Measurements from ENCODE around the gene CDK19. TPM values are rescaled to one million over a fixed set of nuclear protein-coding genes. Genes with fewer than 3 reads are reported as not detected.
A peak's percentile ranks its signal among the peaks of the same experiment; 100 is the strongest.

Gene CDK19
- total and polyA plus RNA-seq, 2 experiments from 2014 or later: 7.7 to 10.1 TPM

DNA sequence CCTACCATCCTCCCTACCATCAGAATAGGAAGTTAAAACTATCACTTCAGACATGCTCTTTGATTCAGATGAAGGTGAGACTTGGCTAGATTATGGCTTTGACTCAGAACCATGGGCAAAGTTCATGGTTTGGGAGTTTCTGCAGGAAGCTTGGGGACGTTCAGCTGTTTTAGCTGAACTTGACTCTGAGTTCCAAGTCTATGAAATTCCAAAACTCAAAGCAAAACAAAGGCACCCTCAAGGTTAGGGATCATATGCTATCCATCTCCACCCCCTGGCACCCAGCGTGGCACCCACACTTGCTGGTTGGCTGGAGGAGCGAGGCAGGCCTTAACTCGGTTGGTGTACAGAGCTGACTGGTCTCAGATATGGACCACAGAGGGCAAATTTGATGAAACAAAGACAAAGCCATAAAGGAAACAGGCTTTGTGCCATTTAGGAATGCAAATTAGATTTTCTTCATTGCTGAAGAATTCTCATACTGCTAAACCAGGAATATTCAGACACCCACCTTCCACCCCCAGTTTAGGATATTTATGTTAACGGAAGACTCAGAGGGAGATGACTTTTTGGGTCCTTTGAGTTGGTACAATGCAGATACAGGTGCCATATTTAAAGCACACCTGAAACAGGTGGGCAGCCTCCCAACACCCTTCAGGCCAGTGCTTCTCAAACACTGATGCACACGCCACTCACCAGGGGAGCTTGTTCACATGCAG lies 250.4 kb downstream of the CDK19 start:
- Histone ChIP-seq H3K79me2 (replicated peaks; ENCODE audit: insufficient read depth) (no peaks in the 10 kb centered on the region), H3K36me3 (ENCODE audit: insufficient read depth) (no peaks in the 10 kb centered on the region), H2AFZ (0 out of 2 replicates have a peak overlapping the region, but pooled peaks have one; percentile 32), H3K4me1 (ENCODE audit: insufficient read depth) (peaks cover 5% of the 10 kb centered on the region; the same call in 1 of the 2 replicates), H3K4me2 (no peak overlapping the region), H3K4me3 (no peak overlapping the region), H3K27me3 (ENCODE audit: insufficient read depth) (no peaks in the 10 kb centered on the region), H3K9me2 (ENCODE audit: insufficient read depth) (no peaks in the 10 kb centered on the region; the same call in 1 of the 2 replicates), H4K20me1 (replicated peaks; ENCODE audit: insufficient read depth) (no peaks in the 10 kb centered on the region), H3K27ac (ENCODE audit: low read depth) (no peak overlapping the region), H3F3A (replicated peaks; ENCODE audit: low read depth) (no peaks in the 10 kb centered on the region)
- no peaks in the 10 kb centered on the region for H3K9me3 Mint-ChIP-seq
- no peak for DNase-seq (ENCODE audit: low spot score)
- peaks cover 10% of the 10 kb centered on the region for H3K4me1 Mint-ChIP-seq
- H3K27ac Mint-ChIP-seq: no peak overlapping the region
- peaks cover 2% of the 10 kb centered on the region for H3K27me3 Mint-ChIP-seq (ENCODE audit: insufficient read depth, low read depth, poor library complexity)
- TF ChIP-seq, protein P1, sequence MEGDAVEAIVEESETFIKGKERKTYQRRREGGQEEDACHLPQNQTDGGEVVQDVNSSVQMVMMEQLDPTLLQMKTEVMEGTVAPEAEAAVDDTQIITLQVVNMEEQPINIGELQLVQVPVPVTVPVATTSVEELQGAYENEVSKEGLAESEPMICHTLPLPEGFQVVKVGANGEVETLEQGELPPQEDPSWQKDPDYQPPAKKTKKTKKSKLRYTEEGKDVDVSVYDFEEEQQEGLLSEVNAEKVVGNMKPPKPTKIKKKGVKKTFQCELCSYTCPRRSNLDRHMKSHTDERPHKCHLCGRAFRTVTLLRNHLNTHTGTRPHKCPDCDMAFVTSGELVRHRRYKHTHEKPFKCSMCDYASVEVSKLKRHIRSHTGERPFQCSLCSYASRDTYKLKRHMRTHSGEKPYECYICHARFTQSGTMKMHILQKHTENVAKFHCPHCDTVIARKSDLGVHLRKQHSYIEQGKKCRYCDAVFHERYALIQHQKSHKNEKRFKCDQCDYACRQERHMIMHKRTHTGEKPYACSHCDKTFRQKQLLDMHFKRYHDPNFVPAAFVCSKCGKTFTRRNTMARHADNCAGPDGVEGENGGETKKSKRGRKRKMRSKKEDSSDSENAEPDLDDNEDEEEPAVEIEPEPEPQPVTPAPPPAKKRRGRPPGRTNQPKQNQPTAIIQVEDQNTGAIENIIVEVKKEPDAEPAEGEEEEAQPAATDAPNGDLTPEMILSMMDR (conservative IDR thresholded peaks at IDR 0.05; ENCODE audit: low read depth in 2 of 2): no peak
- TF ChIP-seq STAT1 (IDR thresholded peaks at IDR 0.05; ENCODE audit: unreplicated experiment): no peak
- no peaks in the 10 kb centered on the region for H3K36me3 Mint-ChIP-seq (ENCODE audit: low read depth)
- ATAC-seq: no peak
- no peak overlapping the region for H3K4me3 Mint-ChIP-seq

DNA sequence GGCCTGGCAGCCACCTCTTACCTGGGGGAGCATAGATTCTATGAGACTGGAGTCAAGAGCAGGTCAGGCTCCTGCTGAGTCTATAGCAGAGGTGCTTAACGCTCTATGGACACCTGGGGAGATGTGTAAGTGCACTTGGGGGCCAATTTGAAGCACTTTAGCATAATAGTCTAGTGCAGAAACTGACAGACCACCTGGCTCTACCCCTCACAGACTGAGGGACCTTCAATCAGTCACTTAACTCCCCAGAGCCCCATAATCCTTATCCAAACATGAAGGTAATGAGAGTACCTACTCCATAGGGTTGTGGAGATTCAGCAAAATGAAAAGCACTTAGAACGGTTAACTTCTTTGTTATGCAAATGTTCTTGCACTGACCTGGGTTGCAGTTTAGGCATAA lies 251.6 kb downstream of the CDK19 start:
- H3K4me1 ChIP-seq (ENCODE audit: insufficient read depth): peaks cover 5% of the 10 kb centered on the region; the same call in 1 of the 2 replicates
- H3K9me2 ChIP-seq (ENCODE audit: insufficient read depth): no peaks in the 10 kb centered on the region; the same call in 1 of the 2 replicates
- H3K36me3 Mint-ChIP-seq (ENCODE audit: low read depth): no peaks in the 10 kb centered on the region
- H2AFZ ChIP-seq: no peak overlapping the region
- H3K27me3 ChIP-seq (ENCODE audit: insufficient read depth): no peaks in the 10 kb centered on the region
- peaks cover 10% of the 10 kb centered on the region for H3K4me1 Mint-ChIP-seq
- H3F3A ChIP-seq (replicated peaks; ENCODE audit: low read depth): no peaks in the 10 kb centered on the region
- H3K4me3 ChIP-seq: no peak overlapping the region
- DNase-seq (ENCODE audit: low spot score): no peak
- H3K36me3 ChIP-seq (ENCODE audit: insufficient read depth): no peaks in the 10 kb centered on the region
- no peaks in the 10 kb centered on the region for H4K20me1 ChIP-seq (replicated peaks; ENCODE audit: insufficient read depth)
- peaks cover 2% of the 10 kb centered on the region for H3K27me3 Mint-ChIP-seq (ENCODE audit: insufficient read depth, low read depth, poor library complexity)
- ATAC-seq: no peak
- H3K9me3 Mint-ChIP-seq: no peaks in the 10 kb centered on the region
- no peak overlapping the region for H3K4me3 Mint-ChIP-seq
- no peak overlapping the region for H3K27ac Mint-ChIP-seq
- H3K79me2 ChIP-seq (replicated peaks; ENCODE audit: insufficient read depth): no peaks in the 10 kb centered on the region
- H3K27ac ChIP-seq (ENCODE audit: low read depth): no peak overlapping the region
- H3K4me2 ChIP-seq: no peak overlapping the region
- TF ChIP-seq STAT1 (IDR thresholded peaks at IDR 0.05; ENCODE audit: unreplicated experiment): no peak
- no peak for TF ChIP-seq ZNF331 (CRISPR knock-in tag; IDR thresholded peaks at IDR 0.05; ENCODE audit: low read depth)
- TF ChIP-seq REST (IDR thresholded peaks at IDR 0.05; ENCODE audit: unreplicated experiment): no peak
- no peak for TF ChIP-seq EZH2 (IDR thresholded peaks at IDR 0.05; ENCODE audit: low read depth, unreplicated experiment)
- no peak for TF ChIP-seq POLR2AphosphoS5 (IDR thresholded peaks at IDR 0.05; ENCODE audit: low read depth)
- no peak for TF ChIP-seq CREB1 (CRISPR knock-in tag; IDR thresholded peaks at IDR 0.05; ENCODE audit: low read depth)
- no peak for TF ChIP-seq ZNF462 (CRISPR knock-in tag; IDR thresholded peaks at IDR 0.05)
- no peak for TF ChIP-seq EZH2phosphoT487 (IDR thresholded peaks at IDR 0.05; ENCODE audit: unreplicated experiment)
